HCEC 1CT (cell line): ENCODE measurements around the gene OR6M1.

Experiments used
- DNase-seq: peaks from one replicate; pipeline ENCODE4 v3.0.0-alpha.2; 2017

Gene OR6M1

DNA sequence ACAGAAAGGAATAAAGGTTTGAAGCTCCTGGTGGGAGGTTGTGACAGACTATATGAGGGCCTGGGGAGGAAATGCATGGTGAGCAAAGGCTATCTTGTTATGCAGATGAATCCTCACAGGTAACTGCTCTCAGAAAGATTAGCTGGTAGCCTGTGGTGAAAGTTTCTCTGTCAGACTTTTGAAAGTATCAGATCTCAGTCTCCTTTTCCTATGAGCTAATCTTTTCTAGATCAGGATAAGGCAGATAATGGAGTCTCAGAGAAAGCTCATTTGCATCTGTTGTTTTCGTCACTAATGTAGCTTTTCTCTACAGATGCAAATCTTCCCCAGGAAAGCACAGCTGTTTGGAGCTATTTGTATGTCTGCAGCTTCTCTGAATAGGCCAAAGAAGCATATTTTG is 30.9 kb downstream of the OR6M1 start:
- no peak for DNase-seq

DNA sequence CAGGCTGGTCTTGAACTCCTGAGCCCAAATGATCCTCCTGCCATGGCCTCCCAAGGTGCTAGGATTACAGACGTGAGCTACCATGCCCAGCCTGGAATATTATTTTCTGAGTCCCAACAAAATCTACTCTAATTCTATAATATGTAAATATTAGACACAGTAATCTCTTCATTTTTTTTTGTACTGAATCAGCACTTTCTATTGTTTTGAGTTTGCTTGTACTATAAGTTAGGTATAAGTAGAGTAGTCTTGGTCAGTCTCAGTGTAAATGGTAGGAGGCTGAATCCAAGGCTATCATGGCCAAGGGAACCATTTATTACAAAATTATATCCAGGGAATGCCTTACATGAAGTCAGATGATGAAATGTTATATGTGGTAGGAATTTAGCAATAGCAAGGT is 32.2 kb downstream of the OR6M1 start:
- no peak for DNase-seq

DNA sequence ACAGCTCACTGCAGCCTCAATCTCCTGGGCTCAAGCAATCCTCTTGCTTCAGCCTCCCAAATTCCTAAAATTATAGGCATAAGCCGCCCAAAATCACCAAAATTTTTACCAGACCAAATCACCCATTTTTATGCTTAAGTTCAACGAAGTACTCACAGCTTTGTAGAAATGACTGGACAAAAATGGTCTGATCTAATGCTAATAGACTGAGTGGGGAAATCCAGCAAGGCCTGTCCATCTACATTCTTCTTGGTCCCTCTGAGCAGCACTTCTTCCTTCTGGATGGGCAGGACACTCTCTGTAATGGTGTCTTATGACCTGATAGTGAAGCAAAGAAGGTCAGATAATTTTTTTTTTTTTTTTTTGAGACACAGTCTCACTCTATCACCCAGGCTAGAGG is 33.1 kb downstream of the OR6M1 start:
- DNase-seq = no peak

DNA sequence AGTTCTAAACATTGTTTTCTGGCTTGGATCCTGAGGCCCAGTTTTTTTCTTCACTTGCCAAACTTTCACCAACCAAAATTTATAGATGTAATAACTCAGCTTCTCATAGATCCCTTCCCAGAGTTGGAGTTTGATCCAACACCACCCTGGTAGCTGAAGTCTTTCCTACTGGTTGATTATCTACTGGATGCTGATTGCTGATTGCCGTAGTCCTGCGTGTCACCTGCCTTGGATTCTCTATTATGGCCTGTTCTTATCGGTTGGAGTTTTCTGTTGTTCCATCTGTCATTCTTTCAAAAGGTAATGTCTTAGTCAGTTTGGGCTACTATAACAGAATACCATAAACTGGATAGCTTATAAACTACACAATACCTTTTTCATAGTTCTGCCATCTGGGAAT is 34.5 kb downstream of the OR6M1 start:
- DNase-seq = no peak

DNA sequence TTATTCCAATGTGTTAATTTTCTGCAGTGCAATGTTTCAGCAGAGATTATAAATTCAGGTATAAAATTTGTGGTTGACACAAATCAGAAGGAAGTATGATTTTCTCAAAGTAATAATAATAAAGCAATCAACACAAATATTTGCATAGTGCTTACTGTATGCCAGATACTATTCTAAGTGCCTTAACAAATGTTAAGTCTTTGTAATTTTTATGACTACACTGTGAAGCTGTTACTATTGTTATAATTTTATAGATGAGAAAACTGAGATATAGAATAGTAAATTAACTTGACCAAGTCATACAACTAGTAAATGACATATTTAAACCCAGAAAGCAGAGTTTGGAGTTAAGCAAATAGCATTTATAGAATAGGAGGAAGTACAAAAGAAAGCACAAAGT is 35.4 kb downstream of the OR6M1 start:
- DNase-seq = no peak

DNA sequence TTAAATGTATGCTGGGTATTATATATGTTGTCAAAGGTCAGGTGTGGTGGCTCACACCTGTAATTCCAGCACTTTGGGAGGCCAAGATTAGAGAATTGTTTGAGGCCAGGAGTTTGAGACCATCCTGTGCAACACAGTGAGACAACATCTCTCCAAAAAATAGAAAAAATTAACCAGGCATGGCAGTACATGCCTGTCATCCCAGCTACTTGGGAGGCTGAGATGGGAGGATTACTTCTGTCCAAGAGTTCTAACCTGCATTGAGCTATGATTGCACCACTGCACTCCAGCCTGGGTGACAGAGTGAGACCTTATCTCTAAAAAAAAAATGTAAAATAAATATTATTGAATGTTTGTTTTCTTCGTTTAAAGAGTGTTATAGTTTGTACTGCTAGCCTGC is 40.5 kb downstream of the OR6M1 start:
- DNase-seq = no peak

DNA sequence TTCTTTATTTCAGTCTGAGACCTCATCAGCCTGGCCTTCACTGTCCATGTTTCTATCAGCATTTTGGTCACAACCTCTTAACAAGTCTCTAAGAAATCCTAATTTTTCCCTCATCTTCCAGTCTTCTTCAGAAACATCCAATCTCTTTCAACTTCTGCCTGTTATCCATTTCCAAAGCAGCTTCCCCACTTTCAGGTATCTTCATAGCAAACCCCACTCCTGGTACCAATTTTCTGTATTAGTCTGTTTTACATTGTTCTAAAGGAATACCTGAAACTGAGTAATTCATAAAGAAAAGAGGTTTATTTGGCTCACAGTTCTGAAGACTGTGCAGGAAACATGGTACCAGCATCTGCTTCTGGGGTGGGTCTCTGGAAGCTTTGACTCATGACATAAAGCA is 43.7 kb downstream of the OR6M1 start:
- DNase-seq = no peak

DNA sequence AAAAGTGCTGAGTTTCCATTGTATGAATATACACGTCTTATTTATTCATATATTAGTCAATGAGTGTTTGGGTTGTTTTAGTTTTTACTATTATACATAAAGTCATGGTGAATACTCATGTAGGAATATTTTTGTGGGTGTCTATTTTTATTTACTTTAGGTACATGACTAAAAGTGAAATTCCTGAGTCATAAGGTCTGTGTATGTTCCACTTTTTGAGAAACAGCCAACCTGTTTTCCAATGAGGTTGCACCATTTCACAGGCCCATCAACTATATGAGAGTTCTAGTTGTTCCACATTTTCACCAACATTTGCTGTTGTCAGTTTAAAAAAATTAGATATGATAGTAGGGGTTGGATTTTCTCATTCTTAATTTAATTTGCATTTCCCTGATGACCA is 45.3 kb downstream of the OR6M1 start:
- DNase-seq = no peak

DNA sequence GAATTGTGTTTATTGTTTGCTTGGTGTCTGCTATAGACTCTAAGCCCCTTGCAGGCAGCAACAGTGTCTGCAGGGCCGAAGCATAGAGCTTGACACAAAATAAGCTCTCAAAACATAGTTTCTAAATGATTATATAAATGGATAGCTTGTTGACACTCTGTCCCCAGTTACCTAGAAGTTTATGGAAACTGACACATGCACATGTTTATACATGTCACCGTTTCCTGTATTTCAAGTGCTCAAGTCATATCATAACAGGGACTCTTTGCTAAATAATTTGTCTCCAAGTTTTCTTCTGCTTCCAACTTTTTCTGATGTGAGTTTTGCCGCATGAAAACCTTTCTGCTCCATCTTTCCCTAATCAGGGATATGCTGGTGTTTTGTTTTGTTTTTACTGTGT is 48.2 kb downstream of the OR6M1 start:
- no peak for DNase-seq

DNA sequence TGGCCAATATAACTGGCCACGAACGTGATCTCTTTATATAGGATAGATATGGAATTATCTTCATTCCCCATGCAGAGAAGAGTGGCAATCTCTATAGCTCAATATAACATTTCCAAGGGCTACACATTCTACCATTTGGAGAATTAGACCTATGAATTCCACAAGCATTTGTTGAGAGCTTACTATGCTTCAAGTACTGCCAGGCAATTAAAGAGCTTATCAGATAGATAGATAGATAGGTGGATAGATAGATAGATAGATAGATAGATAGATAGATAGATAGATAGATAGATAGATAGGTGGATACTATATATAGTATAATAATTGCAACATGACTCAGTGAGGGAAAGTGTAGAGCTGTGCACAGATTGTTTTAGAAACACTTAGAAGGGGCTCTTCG is 50.3 kb downstream of the OR6M1 start:
- no peak for DNase-seq
